Tibial artery (tissue), 4 donors: ENCODE measurements around the gene FIGNL1.

Experiments
- DNase-seq, 2 donors: peaks; one replicate each; pipeline ENCODE4 v3.0.0-alpha.2; 2019
- H3K27ac ChIP-seq, 2 donors: fragments of 200-600 bp; sonication (generic) in 1 of 2; 1 replicate in 1 of 2; 2 replicates in 1 of 2; pipeline ENCODE4 v1.5.1; 2018 to 2019; ENCODE audit warnings: mild to moderate bottlenecking in 1 of 2
- H3K27me3 ChIP-seq, 2 donors: fragments of 200-600 bp; sonication (generic) in 1 of 2; one replicate each; pipeline versions ENCODE4 v1.5.1 to v1.6.0; 2016 to 2019
- H3K36me3 ChIP-seq, 3 donors: fragments of 200-600 bp; sonication (generic) in 2 of 3; one replicate each; pipeline ENCODE4 v1.5.1; 2016 to 2019; ENCODE audit warnings: mild to moderate bottlenecking in 2 of 3
- H3K4me1 ChIP-seq, 4 donors: fragments of 200-600 bp; sonication (generic) in 2 of 4; 1 replicate in 3 of 4; 2 replicates in 1 of 4; pipeline ENCODE4 v1.5.1; 2016 to 2019
- H3K4me3 ChIP-seq, 2 donors: fragments of 200-600 bp; sonication (generic) in 1 of 2; 1 replicate in 1 of 2; 2 replicates in 1 of 2; pipeline ENCODE4 v1.5.1; 2018 to 2019; ENCODE audit warnings: mild to moderate bottlenecking in 2 of 2
- H3K9me3 ChIP-seq, 3 donors: fragments of 200-600 bp; sonication (generic) in 1 of 3; one replicate each; pipeline ENCODE4 v1.5.1; 2016 to 2019
- CTCF ChIP-seq, 2 experiments: fragments of 200-600 bp in 1 of 2; fragments of 450-650 bp in 1 of 2; IDR thresholded peaks; one replicate each; pipeline ENCODE4 v1.5.1; 2017 to 2019; ENCODE audit warnings: antibody characterized with exemption in 2 of 2, mild to moderate bottlenecking in 1 of 2, moderate library complexity in 1 of 2
- intact Hi-C: fragments of 100-400 bp; cut with DNase I; formaldehyde crosslinking; loops from one replicate; pipeline ENCODE4 v1.15.0; 2023; ENCODE audit warnings: low total_unique reads

FIGNL1 gene

GRCh38 chr7:50471970-50472369 is 21.8 kb upstream of the FIGNL1 start:
- intact Hi-C loops = loop anchor here (5.0 kb wide), 1 partner anchor 320 kb away; no protein-coding TSS in a partner anchor
- DNase-seq = no peak
- H3K4me1 ChIP-seq = peaks cover 0 to 17% (median 9%) of the 10 kb centered on the region in 4 donors

GRCh38 chr7:50470250-50471163 is 20.4 kb upstream of the FIGNL1 start:
- intact Hi-C loops = loop anchor here (5.0 kb wide), 1 partner anchor 322 kb away; no protein-coding TSS in a partner anchor
- no peak for TF ChIP-seq CTCF (IDR thresholded peaks at IDR 0.05)
- Histone ChIP-seq H3K36me3 (no peaks in the 10 kb centered on the region), H3K4me1 (peaks cover 0 to 17% (median 9%) of the 10 kb centered on the region in 4 donors), H3K27me3 (peaks cover 0 to 5% of the 10 kb centered on the region in 2 donors), H3K27ac (no peak overlapping the region), H3K4me3 (no peak overlapping the region), H3K9me3 (no peaks in the 10 kb centered on the region)
- no peak for DNase-seq

More at GRCh38 chr7:50471970-50472369, 21.8 kb upstream of the FIGNL1 start:
- Histone ChIP-seq H3K4me3 (no peak overlapping the region), H3K9me3 (no peaks in the 10 kb centered on the region), H3K36me3 (no peaks in the 10 kb centered on the region), H3K27ac (no peak overlapping the region), H3K27me3 (peaks cover 0 to 5% of the 10 kb centered on the region in 2 donors)
- no peak for TF ChIP-seq CTCF (IDR thresholded peaks at IDR 0.05)

DNA sequence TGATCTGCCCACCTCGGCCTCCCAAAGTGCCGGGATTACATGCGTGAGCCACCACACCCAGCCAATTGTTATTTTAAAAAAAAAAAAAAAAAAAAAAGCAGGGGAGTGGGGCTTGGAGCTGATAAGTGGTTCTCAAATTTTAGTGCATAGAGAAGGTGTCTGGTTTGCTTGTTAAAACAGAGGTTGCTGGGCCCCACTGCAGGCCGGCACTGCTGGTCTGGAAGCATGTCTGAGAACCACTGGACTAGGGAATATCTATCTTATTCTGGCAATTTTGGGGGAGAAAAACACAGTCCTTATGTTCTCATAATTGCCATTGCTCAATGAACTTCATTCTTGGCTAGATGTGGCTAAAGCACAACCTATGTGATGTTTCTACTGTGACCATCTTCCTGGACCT is 19.0 kb upstream of the FIGNL1 start:
- Histone ChIP-seq H3K4me3 (no peak overlapping the region), H3K27ac (no peak overlapping the region), H3K36me3 (no peaks in the 10 kb centered on the region), H3K9me3 (no peaks in the 10 kb centered on the region), H3K4me1 (peaks cover 0 to 17% (median 4%) of the 10 kb centered on the region in 4 donors), H3K27me3 (peaks cover 0 to 5% of the 10 kb centered on the region in 2 donors)
- DNase-seq = no peak
- intact Hi-C loops = loop anchor here (5.0 kb wide), 2 partner anchors 208 to 598 kb away; no protein-coding TSS in a partner anchor
- TF ChIP-seq CTCF (IDR thresholded peaks at IDR 0.05) = no peak

- H3K4me1 ChIP-seq = peaks cover 0 to 8% (median 4%) of the 10 kb centered on the region in 4 donors
- DNase-seq = peak; percentile 73 to 84
- H3K27ac ChIP-seq = no peak overlapping the region
- no peak overlapping the region for H3K4me3 ChIP-seq
- no peaks in the 10 kb centered on the region for H3K36me3 ChIP-seq
- TF ChIP-seq CTCF (IDR thresholded peaks at IDR 0.05) = peak; percentile 90 to 94
- H3K27me3 ChIP-seq = peaks cover 0 to 5% of the 10 kb centered on the region in 2 donors
- H3K9me3 ChIP-seq = no peaks in the 10 kb centered on the region
- intact Hi-C loops = loop anchor here (2.0 to 5.0 kb wide), 3 partner anchors 209 to 673 kb away; no protein-coding TSS in a partner anchor
Measured at GRCh38 chr7:50467817-50468610, 17.9 kb upstream of the FIGNL1 start.

DNA sequence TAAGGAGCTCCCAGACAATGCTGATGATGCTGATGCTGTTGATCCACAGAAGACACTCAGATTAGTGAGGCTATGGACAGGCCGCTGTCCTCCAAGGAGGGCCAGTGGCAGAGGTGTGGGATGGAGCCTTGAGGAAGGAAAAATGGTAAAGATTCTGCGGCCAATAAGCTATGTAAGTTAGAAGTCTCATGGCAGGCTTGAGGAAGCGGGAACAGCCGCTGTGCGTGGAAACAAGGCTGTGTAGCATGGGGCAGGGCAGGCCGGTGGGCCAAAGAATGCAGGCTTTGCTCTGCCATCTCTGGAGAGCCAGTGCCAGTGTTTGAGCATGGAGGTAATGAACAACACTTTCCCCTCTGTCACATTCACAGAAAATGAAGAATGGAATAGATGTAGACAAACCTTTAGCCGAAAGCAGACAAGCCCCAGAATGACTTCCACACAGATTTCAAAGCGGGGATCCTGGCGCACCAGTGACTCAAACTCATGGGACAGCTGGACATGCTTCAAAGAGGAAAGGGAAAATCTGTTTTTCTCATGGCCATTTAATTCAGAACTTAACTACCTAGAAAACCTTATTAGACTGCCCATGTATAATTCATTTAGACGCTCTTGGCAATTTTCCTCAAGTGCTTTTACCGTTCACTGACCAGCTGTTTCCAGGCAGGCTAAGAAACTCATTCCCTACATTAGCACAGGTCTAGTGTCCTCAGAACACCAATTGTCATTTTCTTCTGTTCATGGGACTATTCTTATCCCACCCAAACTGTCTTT is 16.9 kb upstream of the FIGNL1 start:
- Histone ChIP-seq H3K4me1 (peaks cover 0 to 8% (median 4%) of the 10 kb centered on the region in 4 donors), H3K36me3 (no peaks in the 10 kb centered on the region), H3K4me3 (no peak overlapping the region), H3K9me3 (no peaks in the 10 kb centered on the region), H3K27me3 (peaks cover 0 to 5% of the 10 kb centered on the region in 2 donors), H3K27ac (no peak overlapping the region)
- DNase-seq = no peak
- TF ChIP-seq CTCF (IDR thresholded peaks at IDR 0.05) = no peak
- intact Hi-C loops = loop anchor here (2.0 to 5.0 kb wide), 3 partner anchors 210 to 674 kb away; no protein-coding TSS in a partner anchor
